HL-60 (cell line): Measurements from ENCODE around the gene WFIKKN1.

Experiments used
- GABPA ChIP-seq: IDR thresholded peaks from 2 replicates; pipeline ENCODE4 v1.6.1; 2012; ENCODE audit warnings: low read depth
- POLR2AphosphoS5 ChIP-seq: IDR thresholded peaks from 2 replicates; pipeline ENCODE4 v1.6.1; 2012; ENCODE audit warnings: low read depth
- SPI1 ChIP-seq: IDR thresholded peaks from 2 replicates; pipeline ENCODE4 v1.6.1; 2012; ENCODE audit warnings: low read depth, mild to moderate bottlenecking, borderline replicate concordance
- TF ChIP-seq, protein P1 (sequence below): IDR thresholded peaks from one replicate; pipeline ENCODE4 v1.5.1; 2011; ENCODE audit warnings: low read length, control low read depth, inconsistent platforms; ENCODE audit not compliant: insufficient read depth
- TF ChIP-seq, protein P2 (sequence below): IDR thresholded peaks from 2 replicates; pipeline ENCODE4 v1.6.1; 2012; ENCODE audit warnings: low read depth; ENCODE audit not compliant: insufficient replicate concordance

DNA sequence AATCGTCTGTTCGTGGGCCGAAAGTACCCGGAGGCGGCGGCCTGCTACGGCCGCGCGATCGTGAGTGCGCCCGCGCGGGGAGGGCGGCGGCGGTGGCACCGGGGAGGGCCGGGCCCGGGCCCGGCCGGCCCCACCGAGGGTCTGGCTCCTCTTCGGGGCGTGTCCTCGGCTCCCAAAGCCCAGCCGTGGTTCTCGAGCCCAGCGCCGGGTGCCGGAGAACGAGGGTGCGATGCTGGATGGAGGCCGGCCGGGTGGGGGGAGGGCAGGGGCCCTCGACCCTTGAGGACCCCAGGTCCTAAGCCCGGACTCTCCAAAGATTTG, 49.8 kb downstream of the WFIKKN1 start:
- TF ChIP-seq, protein P1, sequence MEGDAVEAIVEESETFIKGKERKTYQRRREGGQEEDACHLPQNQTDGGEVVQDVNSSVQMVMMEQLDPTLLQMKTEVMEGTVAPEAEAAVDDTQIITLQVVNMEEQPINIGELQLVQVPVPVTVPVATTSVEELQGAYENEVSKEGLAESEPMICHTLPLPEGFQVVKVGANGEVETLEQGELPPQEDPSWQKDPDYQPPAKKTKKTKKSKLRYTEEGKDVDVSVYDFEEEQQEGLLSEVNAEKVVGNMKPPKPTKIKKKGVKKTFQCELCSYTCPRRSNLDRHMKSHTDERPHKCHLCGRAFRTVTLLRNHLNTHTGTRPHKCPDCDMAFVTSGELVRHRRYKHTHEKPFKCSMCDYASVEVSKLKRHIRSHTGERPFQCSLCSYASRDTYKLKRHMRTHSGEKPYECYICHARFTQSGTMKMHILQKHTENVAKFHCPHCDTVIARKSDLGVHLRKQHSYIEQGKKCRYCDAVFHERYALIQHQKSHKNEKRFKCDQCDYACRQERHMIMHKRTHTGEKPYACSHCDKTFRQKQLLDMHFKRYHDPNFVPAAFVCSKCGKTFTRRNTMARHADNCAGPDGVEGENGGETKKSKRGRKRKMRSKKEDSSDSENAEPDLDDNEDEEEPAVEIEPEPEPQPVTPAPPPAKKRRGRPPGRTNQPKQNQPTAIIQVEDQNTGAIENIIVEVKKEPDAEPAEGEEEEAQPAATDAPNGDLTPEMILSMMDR: no peak
- no peak for TF ChIP-seq GABPA
- no peak for TF ChIP-seq POLR2AphosphoS5
- TF ChIP-seq, protein P2, sequence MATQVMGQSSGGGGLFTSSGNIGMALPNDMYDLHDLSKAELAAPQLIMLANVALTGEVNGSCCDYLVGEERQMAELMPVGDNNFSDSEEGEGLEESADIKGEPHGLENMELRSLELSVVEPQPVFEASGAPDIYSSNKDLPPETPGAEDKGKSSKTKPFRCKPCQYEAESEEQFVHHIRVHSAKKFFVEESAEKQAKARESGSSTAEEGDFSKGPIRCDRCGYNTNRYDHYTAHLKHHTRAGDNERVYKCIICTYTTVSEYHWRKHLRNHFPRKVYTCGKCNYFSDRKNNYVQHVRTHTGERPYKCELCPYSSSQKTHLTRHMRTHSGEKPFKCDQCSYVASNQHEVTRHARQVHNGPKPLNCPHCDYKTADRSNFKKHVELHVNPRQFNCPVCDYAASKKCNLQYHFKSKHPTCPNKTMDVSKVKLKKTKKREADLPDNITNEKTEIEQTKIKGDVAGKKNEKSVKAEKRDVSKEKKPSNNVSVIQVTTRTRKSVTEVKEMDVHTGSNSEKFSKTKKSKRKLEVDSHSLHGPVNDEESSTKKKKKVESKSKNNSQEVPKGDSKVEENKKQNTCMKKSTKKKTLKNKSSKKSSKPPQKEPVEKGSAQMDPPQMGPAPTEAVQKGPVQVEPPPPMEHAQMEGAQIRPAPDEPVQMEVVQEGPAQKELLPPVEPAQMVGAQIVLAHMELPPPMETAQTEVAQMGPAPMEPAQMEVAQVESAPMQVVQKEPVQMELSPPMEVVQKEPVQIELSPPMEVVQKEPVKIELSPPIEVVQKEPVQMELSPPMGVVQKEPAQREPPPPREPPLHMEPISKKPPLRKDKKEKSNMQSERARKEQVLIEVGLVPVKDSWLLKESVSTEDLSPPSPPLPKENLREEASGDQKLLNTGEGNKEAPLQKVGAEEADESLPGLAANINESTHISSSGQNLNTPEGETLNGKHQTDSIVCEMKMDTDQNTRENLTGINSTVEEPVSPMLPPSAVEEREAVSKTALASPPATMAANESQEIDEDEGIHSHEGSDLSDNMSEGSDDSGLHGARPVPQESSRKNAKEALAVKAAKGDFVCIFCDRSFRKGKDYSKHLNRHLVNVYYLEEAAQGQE: no peak
- TF ChIP-seq SPI1: no peak
